GM12891 (cell line): ENCODE results near the gene DHCR24.

Experiments
- PAX5 ChIP-seq: IDR thresholded peaks from 2 replicates; pipeline ENCODE4 v1.6.1; 2011; ENCODE audit warnings: low read length, moderate library complexity, mild to moderate bottlenecking; ENCODE audit not compliant: insufficient read depth, severe bottlenecking
- POLR2A ChIP-seq: IDR thresholded peaks from 2 replicates; pipeline ENCODE4 v1.6.1; 2011; ENCODE audit warnings: low read depth, low read length, control low read depth
- POLR2AphosphoS5 ChIP-seq: IDR thresholded peaks from 2 replicates; pipeline ENCODE4 v1.6.1; 2011; ENCODE audit warnings: low read depth, low read length, control low read depth
- POU2F2 ChIP-seq: IDR thresholded peaks from 2 replicates; pipeline ENCODE4 v1.6.1; 2011; ENCODE audit warnings: low read depth, mild to moderate bottlenecking, control low read depth, low read length, moderate library complexity
- SPI1 ChIP-seq: IDR thresholded peaks from 2 replicates; pipeline ENCODE4 v1.6.1; 2011; ENCODE audit warnings: low read depth, low read length, control low read depth
- TAF1 ChIP-seq: IDR thresholded peaks from 2 replicates; pipeline ENCODE4 v1.6.1; 2011; ENCODE audit warnings: low read depth, low read length, control low read depth

- no peak for TF ChIP-seq POLR2A
- TF ChIP-seq TAF1: no peak
- no peak for TF ChIP-seq POLR2AphosphoS5
- TF ChIP-seq SPI1: no peak
- TF ChIP-seq PAX5: no peak
- no peak for TF ChIP-seq POU2F2
These were observed 72.4 kb downstream of the DHCR24 start for GRCh38 chr1:54814571-54814970.
